IPS-NIHi7 (cell line): ENCODE measurements around the gene ZNFX1.
A peak's percentile ranks its signal among the peaks of the same experiment; 100 is the strongest.
"Not testable (repeated sequence)": the region's sequence is repeated elsewhere in the genome, so short reads cannot be mapped to it uniquely, and the experiment has no call there.

Experiments
- DNase-seq: peaks from one replicate; pipeline ENCODE4 v3.0.0; 2012; ENCODE audit warnings: mixed read lengths; ENCODE audit errors: extremely low spot score

The ZNFX1 gene

GRCh38 chr20:49248301-49248700, 29.6 kb downstream of the ZNFX1 start:
- no peak for DNase-seq

- DNase-seq: no peak
These were observed 30.1 kb downstream of the ZNFX1 start for GRCh38 chr20:49247792-49248191.

GRCh38 chr20:49247169-49247723, 30.6 kb downstream of the ZNFX1 start:
- no peak for DNase-seq

- DNase-seq: peak; percentile 77
These were observed 31.7 kb downstream of the ZNFX1 start for GRCh38 chr20:49245921-49246740.

GRCh38 chr20:49237531-49237930, 40.3 kb downstream of the ZNFX1 start:
- no peak for DNase-seq

GRCh38 chr20:49236301-49236700, 41.6 kb downstream of the ZNFX1 start:
- no peak for DNase-seq

GRCh38 chr20:49234831-49235230, 43.0 kb downstream of the ZNFX1 start:
- DNase-seq: no peak

- no peak for DNase-seq
These were observed 44.6 kb downstream of the ZNFX1 start for GRCh38 chr20:49233226-49233625.

GRCh38 chr20:49231471-49231870, 46.4 kb downstream of the ZNFX1 start:
- DNase-seq: no peak

GRCh38 chr20:49230561-49231133, 47.2 kb downstream of the ZNFX1 start:
- DNase-seq: no peak

- DNase-seq: no peak
These were observed 47.8 kb downstream of the ZNFX1 start for GRCh38 chr20:49230021-49230420.

- no peak for DNase-seq
These were observed 48.5 kb downstream of the ZNFX1 start for GRCh38 chr20:49229381-49229780.

- DNase-seq: no peak
These were observed 49.2 kb downstream of the ZNFX1 start for GRCh38 chr20:49228676-49229075.

GRCh38 chr20:49225896-49226295, 52.0 kb downstream of the ZNFX1 start:
- DNase-seq: no peak

GRCh38 chr20:49219924-49220831, 57.7 kb downstream of the ZNFX1 start:
- no peak for DNase-seq

- DNase-seq: peak; percentile 96
These were observed 58.5 kb downstream of the ZNFX1 start, which contains the start of gene DDX27 for GRCh38 chr20:49219091-49219923. Gene DDX27, plus strand, starts transcription at chr20:49219416. Its CDS starts 33 bp downstream, at chr20:49219449.

- not testable (repeated sequence) for DNase-seq
These were observed 59.1 kb downstream of the ZNFX1 start for GRCh38 chr20:49218739-49219090.

GRCh38 chr20:49216991-49217578, 60.8 kb downstream of the ZNFX1 start:
- DNase-seq: peak; percentile 81

- DNase-seq: no peak
These were observed 62.6 kb downstream of the ZNFX1 start for GRCh38 chr20:49215232-49215631.

- no peak for DNase-seq
These were observed 63.3 kb downstream of the ZNFX1 start for GRCh38 chr20:49214571-49214970.

- DNase-seq: no peak
These were observed 67.1 kb downstream of the ZNFX1 start for GRCh38 chr20:49210757-49211110.
